ENCODE measurements around the gene STRADA.

The STRADA gene

GRCh38 chr17:63698381-63698885 lies 43.2 kb downstream of the STRADA start:
- no peak for TF ChIP-seq CSDC2 (CRISPR knock-in tag; IDR thresholded peaks at IDR 0.05)
- no peak for TF ChIP-seq TOX (CRISPR knock-in tag; IDR thresholded peaks at IDR 0.05; ENCODE audit: borderline replicate concordance)
- no peak for TF ChIP-seq TSHZ2 (CRISPR knock-in tag; IDR thresholded peaks at IDR 0.05)
- no peak for TF ChIP-seq CREB5 (CRISPR knock-in tag; IDR thresholded peaks at IDR 0.05; ENCODE audit: low read depth)
- no peak for TF ChIP-seq ZC3H10 (CRISPR knock-in tag; IDR thresholded peaks at IDR 0.05)
- no peak for ATAC-seq

GRCh38 chr17:63697341-63698286 lies 44.0 kb downstream of the STRADA start:
- 0 out of 2 replicates have a peak, but pooled peaks have one; percentile 44 for TF ChIP-seq GLIS3 (CRISPR knock-in tag; IDR thresholded peaks at IDR 0.05)
- TF ChIP-seq ZNF70 (CRISPR knock-in tag; IDR thresholded peaks at IDR 0.05) = no peak
- peak; percentile 7; the same call in 2 of the 3 replicates for ATAC-seq

GRCh38 chr17:63696381-63696961 lies 45.1 kb downstream of the STRADA start:
- TF ChIP-seq CREB5 (CRISPR knock-in tag; IDR thresholded peaks at IDR 0.05; ENCODE audit: low read depth) (no peak), ZNF70 (CRISPR knock-in tag; IDR thresholded peaks at IDR 0.05) (no peak), CSDC2 (CRISPR knock-in tag; IDR thresholded peaks at IDR 0.05) (no peak), SNAI2 (CRISPR knock-in tag; IDR thresholded peaks at IDR 0.05) (no peak), ISL1 (CRISPR knock-in tag; IDR thresholded peaks at IDR 0.05) (no peak), BACH2 (CRISPR knock-in tag; IDR thresholded peaks at IDR 0.05; ENCODE audit: borderline replicate concordance) (no peak), GLIS3 (CRISPR knock-in tag; IDR thresholded peaks at IDR 0.05) (no peak), ZC3H10 (CRISPR knock-in tag; IDR thresholded peaks at IDR 0.05) (no peak), ESRRG (CRISPR knock-in tag; IDR thresholded peaks at IDR 0.05) (no peak), ZNF8 (CRISPR knock-in tag; IDR thresholded peaks at IDR 0.05) (no peak), PPARA (CRISPR knock-in tag; IDR thresholded peaks at IDR 0.05; ENCODE audit: borderline replicate concordance) (no peak), ZNF565 (CRISPR knock-in tag; conservative IDR thresholded peaks at IDR 0.05; ENCODE audit: low read depth) (no peak), OSR1 (CRISPR knock-in tag; IDR thresholded peaks at IDR 0.05) (no peak), TCF4 (CRISPR knock-in tag; IDR thresholded peaks at IDR 0.05; ENCODE audit: borderline replicate concordance) (no peak), ZFP3 (CRISPR knock-in tag; IDR thresholded peaks at IDR 0.05) (no peak), TSHZ2 (CRISPR knock-in tag; IDR thresholded peaks at IDR 0.05) (no peak), ARNTL (CRISPR knock-in tag; IDR thresholded peaks at IDR 0.05; ENCODE audit: borderline replicate concordance, low read depth) (no peak), ZFP30 (CRISPR knock-in tag; IDR thresholded peaks at IDR 0.05) (no peak), TOX (CRISPR knock-in tag; IDR thresholded peaks at IDR 0.05; ENCODE audit: borderline replicate concordance) (no peak)
- peak; percentile 33 for ATAC-seq

Data from SK-N-SH treated with all-trans-retinoic acid at 6 μM for 48 hours (cell line).